NCI-H82 (cell line): Measurements from ENCODE around the gene TRA2B.

Experiments
- DNase-seq: peaks from one replicate; lab custom pipeline; 2025; lab: John Stamatoyannopoulos, UW

Gene TRA2B

DNA sequence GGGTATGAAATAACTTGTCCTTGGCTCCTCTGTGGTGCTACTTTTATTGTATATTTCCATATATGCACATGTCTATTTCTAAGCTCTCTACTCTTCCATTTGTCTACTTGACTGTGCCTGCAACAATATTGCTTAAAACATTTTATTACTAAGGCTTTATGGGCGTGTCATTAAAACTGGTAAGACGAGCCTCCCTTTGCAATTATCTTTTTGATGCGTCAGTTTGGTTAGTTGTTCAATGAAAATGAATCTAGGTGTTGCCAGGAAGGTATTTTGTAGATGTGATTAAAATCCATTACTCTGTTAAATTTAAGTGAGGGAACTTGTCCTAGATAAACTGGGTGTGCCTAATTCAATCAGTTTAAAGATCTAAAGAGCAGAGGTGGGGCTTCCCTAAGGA, 12.9 kb upstream of the TRA2B start:
- no peak for DNase-seq

DNA sequence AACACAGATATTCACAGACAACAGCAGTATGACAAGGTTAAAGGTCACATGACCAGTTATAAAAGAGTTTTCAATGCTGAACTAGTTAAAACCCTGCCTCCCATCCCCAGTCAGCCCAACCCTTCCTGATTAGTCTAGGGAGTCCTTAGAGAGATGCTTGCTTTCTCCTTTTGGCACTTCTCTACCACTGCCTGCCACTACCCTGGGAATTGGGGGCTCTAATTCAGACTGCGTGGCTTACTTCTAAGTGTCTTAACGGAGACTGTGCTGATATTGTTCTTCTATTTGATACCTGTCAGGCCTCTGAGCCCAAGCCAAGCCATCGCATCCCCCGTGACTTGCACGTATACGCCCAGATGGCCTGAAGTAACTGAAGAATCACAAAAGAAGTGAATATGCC, 11.7 kb upstream of the TRA2B start:
- no peak for DNase-seq

DNA sequence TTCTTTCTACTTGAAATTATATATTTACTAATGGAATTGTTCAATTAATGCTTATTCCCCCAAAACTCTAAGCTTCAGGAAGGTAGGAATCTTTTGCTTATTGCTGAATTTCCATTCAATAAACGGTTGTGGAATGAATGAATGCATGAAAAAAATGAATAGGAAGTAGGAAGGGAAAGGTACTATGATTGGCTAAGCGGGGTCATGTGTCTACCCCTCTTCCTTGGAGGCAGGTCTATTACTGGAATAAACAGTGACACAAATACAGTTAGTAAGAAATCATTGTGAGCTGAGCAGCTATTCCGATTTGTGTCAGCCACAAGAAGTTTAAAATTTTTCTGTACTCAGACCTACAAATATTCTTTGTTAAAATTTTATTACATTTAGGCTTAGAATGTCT, 10.5 kb upstream of the TRA2B start:
- DNase-seq: peak; percentile 21

DNA sequence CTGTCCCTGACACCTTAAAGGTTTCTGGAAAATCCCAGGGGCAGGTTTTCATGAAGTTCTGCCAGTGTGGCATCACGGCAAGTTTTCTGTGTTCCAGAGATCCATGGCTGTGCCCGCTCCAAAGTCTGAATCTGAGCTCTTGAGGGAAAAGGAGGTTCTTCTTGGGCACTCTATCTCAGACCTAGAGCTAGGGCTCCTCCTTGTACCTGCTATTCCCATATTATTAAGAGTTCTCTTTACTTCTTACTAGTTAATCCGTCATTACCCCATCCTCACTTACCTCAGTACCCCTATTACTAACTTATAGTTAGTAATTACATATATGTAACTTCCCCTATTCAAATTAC, 5.9 kb upstream of the TRA2B start:
- no peak for DNase-seq

DNA sequence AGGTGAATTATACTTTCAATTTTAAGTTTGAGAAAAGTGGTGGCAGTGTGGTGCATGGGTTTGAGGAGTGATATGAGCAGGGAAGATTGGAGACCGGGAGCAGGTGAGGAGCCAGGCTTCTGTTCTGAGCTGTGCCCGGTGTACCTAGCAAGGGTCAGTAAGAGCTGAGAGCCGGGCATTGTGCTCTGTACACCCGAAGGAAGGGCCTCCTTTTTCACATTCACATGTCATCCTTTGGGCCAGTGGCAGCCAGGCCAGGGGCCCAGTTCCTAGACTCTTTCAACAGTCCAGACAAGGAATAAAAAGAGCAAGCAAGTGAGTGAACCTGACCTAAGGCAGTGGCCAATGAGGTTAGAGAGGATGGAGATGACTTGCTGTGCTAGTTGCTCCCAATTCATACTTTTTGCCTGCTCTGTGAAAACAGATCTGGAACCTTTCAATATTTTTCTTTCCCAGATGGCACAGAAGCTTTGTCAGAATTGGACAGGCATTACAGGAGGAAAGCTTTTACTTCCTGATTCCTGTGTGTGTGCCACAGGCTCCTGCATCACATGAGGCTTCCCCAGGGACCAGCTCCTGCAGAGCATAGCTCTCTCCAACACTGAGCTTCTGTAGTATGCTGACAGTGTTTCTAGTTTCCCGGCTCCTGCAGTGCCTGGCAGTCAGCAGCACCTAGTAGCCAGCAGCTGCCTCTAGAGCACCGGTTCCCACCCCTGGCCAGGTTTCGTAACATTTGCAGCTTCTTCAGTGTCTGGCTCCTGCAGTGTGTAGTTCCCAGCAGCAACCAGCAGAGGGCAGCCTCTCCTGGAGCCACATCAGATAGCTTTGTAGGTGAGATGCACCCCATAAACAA, 5.3 kb upstream of the TRA2B start:
- peak; percentile 85 for DNase-seq

DNA sequence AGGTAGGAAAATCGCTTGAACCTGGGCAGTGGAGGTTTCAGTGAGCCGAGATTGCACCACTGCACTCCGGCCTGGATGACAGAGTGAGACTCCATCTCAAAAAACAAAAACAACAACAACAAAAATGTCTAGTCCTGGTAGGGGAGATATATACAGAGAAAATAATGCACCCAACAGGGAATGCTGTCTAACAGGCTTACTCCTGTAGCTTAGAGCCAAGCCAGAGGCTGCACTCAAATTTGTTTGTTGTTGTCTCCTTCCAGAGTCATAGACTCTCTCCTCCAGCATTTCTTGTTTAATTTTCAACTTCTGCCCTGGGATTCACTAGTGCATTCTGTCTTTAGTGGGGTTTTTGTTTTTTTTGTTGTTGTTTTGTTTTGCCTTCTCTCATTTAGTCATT, 4.6 kb upstream of the TRA2B start:
- no peak for DNase-seq

DNA sequence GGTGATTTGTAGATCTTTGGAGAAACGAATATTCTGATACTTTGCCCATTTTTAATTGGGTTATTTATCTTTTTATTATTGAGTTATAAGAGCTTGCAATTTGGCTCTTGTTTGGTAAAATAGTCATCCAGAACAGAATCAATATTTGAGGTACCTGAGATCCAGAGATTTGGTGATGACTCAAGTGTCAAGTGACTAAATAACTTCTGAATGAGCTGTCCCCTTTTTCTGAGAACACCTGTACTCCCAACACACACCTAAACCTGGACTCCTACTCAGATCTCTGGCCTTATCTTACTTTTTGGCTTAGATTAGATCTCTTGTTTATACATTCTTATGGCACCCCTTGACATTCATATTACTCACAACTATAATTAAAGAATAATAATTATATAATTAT, 3.1 kb upstream of the TRA2B start:
- no peak for DNase-seq

DNA sequence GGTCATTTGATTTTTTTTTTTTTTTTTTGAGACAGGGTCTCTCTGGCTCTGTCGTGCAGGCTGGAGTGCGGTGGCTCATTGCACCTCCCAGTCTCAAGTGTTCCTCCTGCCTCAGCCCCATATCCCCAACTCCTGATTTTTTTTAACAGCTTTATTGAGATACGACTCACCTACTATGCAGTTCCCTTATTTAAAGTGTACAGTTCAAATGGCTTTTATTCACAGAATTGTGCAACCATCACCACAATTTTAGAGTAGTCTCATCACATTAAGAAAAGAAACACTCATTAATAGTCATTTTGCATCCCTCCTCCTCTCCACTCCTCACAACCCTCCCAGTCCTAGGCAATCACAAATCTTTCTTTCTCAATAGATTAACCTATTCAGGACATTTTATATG, 1.9 kb upstream of the TRA2B start:
- DNase-seq: no peak

DNA sequence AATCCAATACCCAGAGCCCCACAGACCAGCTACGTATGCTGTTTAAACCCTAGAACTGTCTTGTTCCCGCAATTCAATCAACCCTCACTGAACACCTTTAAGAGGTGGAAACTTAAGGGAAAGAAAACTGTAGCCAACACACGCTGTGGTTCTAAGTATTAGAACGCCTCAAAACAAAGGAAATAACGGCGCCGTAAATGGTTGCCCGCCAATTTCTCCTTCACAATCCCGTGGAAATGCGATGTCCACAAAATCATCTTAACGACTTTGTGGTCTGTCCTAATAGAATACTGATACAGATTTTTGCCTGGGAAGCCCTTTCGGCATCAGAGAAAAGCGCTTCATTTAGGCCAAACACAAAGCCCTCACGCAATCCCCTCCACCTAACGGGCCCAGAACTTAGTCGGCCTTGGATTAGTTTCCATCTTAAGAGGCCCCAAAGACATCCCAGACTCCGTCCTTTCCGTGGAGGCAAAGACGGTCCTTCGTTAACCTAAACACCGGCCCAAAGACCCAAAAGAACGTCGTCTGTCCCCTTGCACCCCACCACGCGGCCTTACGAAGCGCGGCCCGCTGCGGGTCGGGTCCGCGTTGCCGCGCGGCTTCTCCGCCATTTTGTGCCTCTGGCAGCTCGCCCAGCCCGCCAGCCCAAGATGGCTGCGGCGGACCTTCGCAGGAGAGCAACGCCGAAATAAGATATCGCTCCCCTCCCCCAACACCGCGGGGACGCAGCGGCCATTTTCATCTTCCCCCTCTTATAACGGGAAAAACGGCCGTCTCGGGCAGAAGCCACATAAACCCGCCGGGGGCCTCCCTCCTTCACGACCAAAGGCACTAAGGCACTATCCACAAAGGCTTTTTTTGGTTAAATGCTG, 763 bp downstream of the TRA2B start:
- DNase-seq: peak; percentile 94

DNA sequence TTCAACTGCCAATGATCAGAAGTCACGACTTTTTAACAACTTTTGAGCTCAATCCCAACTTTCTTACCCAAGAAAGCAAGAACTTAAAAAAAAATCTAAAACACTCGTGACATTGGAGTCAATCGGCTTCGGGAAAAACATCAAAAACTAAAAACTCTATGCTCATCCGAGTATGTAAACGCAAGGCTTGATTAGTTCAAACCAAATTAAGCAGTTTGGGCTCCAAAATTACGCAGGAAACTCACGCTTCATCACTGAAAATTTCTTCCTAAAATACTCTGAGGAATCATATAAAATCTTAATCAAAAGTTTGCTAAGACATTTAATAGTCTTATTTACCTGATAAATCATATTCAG, 1.6 kb downstream of the TRA2B start:
- no peak for DNase-seq

DNA sequence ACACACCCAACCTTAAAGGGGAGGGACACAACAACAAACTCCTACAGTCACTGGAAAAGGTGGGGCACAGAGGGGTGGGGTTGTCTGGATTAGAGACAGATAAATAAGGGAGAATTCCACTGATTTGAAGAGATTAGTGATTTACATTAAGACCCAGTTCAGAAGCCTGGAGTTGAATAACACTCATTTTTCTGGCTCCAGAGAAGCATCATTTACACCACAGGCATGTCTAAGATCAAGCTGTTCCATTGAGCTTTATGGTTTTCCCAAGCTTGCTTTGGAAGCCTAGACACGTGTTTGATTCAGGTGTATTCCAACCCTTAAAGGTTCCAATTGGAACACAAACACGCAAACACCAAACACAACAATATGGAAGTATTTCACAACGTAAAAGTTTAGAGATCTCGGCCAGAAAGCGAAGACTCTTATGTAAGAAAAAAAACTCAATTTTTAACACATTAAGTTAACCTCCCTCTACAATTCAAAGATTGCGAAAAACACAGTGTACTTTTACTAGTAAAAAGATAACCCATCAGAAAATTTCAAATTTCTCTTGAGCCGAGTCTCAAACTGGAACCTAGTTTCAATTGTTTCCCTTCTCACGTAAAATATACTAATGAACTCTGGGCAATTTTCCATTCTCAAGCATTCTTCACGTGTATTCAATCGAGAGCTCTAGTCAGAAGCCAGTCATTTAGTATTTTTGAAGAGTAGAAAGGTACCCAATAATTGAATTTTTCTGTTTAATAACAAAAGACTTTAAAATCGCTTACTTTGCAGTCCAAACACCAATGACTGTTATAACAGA, 2.1 kb downstream of the TRA2B start:
- DNase-seq: peak; percentile 71

DNA sequence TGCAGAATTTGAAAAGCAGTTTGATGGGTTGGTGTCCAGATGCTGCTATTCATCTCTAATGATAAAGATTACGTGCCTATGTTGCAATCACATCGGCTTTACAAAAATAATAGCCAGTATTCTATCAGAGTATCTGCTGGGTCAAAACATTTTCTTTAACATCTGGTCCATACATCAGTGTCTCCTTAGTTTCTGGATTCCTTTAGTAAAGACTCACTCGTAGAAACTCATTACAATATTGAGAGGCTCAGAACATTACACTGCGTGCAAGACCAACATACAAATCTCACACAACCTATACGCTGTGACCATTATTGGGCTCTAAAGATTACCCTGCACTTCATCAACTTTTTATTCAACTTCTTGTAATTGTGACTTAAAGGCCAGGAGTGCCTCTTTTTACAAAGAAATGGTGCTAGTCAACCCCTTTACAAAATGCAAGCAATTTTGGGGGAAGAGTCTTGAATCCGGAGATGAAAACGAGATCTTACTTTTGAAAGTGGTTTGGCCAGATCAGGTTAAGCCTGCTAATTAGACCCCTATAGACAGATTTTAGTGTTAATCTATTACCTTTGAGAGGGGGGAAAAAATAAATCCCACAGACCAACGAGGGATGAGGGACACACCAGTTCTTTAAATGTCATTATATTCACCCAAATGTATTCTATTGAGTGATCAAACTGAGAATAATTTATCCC, 2.9 kb downstream of the TRA2B start:
- DNase-seq: peak; percentile 48

DNA sequence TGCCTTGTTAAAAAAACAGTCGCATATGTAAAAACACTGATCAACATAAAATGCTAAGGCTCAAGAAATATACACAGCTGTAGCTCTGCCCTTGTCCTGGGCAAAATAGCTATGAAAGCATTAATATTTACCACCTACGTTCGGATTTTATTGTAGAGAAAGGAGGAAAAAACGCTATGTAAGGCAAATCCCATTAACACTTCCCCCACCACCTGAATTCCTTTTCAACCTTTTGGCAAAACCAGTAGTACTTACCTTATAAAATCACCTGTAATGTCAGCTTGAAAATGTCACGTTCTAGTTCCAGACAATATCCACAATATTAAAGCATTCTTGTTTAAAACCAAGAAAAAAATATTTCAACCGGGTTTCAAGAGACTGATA, 3.6 kb downstream of the TRA2B start:
- DNase-seq: no peak

DNA sequence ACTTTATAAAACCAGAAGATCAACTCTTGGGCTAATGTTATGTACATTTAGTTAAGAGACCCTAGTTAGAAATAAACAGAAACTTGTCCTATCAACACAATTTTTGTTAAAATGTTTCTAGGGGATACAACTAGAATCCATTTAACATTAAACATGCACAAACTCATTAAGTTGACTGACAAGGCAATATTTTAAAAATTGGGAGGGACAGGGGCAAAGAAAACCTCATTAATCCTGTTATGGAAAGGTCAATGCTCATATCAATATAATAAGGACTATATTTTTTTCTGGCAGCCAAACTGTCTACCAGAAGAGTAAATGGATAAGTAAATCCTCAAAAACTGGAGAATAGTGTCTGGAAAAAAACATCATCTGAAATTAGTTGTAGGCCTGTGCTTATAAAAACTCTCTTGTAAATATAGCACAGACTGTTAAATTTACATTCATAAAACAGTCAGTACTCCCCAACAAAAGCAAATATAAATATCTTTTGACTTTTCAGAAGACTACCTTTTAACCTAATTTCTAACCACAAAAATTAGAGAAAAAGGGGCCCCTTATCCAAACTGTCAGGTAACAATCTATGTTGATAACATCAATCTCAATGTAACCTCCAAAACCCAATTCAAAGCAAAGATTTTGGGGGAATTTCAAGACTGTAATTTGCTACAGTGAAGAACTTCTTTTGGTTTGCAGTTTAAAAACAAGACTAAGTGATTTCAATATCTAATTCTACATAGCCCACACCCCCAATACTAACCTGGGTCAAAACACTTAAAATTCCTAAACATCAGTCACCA, 4.2 kb downstream of the TRA2B start:
- no peak for DNase-seq

DNA sequence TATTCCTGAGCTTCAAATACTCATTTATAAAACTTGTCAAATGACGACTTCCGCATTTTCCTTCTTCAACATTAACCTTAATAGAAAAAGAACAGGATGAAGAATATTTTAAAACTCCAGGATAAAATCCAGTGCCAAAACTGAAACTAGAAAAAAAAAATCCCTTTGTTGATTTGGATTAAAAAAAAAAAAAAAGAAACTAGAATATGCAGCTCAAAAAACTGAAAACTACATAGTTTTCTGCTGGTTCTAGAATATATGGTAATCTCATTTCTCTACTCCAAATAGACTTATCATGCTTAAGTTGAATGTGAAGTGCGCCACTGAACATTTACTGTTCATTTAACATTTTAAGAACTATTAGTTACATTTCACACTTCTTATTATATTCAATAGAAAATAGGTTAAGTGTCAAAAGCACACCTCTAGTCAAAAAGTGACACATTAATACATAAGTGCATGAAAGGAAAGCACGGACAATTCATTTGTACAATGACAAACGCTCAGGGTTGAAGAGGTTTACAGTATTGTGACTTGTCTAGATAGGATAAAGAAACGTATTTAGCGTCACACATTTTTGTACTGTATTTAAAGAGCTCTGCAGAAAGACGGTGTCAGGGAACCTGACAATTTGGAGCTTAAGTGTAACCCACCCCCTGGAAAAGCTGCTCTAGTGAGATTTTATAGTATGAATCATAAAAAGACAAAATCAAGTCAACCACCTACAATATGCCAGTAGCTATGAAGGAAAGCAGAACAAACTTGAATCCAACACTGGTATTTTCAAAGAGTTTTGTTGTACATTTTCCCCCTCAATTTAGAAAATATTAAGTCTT, 5.8 kb downstream of the TRA2B start:
- DNase-seq: no peak

DNA sequence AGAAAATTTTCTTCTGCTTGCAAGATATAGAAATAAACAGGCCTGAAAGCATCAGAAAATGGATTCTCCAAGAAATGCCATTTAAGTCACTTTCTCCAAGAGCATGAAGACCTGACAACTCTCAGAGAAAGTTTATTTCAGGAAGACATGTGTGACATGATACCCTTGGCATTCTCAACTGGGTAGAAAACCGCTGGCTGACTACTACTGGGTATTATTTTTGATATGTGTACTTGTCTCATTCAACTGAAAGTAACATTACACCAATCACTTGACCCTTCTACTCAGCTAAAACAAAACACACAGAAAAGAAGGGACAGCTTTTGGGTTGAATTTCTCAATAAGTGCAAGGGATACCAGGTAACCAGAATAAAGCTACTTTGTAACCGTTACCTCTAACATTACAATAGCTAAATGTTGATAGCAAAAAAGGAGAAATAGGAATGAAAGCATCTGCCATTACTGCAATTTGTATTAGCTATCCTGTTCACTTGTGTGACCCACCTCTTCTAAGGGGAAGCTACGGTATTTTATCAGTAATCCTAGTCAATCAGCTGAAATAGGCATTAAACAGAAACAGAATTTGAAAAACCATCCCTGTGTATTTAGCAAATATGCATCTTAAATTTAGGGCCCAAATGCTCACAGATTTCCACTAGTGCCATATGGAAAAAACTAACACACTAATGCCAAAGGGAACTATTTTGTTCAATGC, 7.3 kb downstream of the TRA2B start:
- DNase-seq: no peak

DNA sequence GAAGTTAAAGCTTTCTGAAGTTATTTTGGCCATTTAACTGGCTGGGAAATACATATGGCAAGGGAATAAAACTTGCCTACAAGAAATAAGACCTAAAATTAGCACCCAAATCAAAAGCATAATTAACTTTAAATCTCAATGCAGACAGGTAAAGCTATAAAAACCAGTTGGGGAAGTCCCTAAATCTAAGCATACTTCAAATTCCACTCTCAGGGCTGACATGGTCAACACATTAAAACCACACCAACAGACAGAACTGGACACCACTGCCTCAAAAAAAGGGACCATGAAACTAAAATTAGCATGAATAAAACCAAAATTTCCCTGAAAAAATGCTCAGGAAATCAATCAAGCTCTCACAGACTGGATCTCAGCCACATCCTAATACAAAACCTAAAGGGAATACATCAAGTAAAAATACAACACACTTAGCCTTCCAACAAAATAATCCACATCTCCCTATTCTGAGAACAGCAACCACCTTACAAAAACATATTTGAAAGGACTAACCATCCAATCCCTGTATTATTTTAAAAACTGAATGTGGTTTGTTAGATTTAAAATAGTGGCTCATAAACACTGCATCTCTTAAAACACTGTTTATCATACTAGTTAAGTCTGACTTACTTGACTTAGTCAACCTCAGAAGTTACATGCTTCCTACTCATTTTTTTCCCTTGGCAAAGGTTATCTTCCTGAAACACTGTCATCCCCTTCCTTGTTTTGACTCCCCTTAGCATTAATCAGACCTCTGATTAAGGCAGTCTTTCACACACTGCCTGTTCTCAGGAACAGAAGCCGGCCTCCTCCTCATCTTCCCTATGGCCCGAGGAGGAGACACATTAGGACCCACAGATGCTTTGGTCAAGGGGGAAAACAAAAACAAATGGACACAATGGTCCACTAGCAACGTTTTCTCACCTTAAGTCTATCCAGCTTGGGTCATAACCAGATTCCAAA, 8.3 kb downstream of the TRA2B start:
- no peak for DNase-seq

DNA sequence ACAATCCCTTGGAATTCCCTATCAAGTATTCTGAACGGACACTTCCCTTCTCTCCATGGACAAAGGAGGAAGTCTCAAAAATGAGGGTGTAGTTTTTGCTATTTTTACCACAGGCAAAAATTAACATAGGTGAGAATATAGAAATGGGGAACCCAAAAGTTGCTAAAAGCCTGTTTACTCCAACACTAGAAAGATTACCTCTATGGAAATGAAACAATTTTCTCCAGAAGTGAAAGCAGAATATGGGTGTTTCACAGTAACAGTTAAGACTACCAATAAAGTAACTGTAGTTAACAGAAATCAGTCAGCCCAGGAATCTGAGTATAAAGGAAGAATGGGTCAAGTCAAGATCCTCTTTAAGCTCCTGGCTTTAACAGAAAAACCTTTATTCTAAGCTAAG, 9.3 kb downstream of the TRA2B start:
- DNase-seq: no peak
